AG09319 (cell line): ENCODE data around the gene BAIAP2L2.

Source experiments
- DNase-seq: peaks from one replicate; pipeline ENCODE4 v3.0.0-alpha.2; 2010; ENCODE audit warnings: low read depth; ENCODE audit errors: extremely low read depth
- CTCF ChIP-seq: IDR thresholded peaks from 2 replicates; pipeline ENCODE4 v1.5.1; 2011; ENCODE audit warnings: low read depth, mild to moderate bottlenecking, inconsistent platforms, low read length, moderate library complexity

BAIAP2L2 gene

GRCh38 chr22:38072322-38073149 is 37.9 kb downstream of the BAIAP2L2 start:
- TF ChIP-seq CTCF = no peak
- DNase-seq = no peak

GRCh38 chr22:38071421-38072321 is 38.8 kb downstream of the BAIAP2L2 start:
- DNase-seq = no peak

GRCh38 chr22:38070250-38070921 is 40.1 kb downstream of the BAIAP2L2 start:
- DNase-seq = no peak
- no peak for TF ChIP-seq CTCF

More at GRCh38 chr22:38071421-38072321, 38.8 kb downstream of the BAIAP2L2 start:
- TF ChIP-seq CTCF = no peak

GRCh38 chr22:38069372-38070249 is 40.9 kb downstream of the BAIAP2L2 start:
- peak; percentile 59 for TF ChIP-seq CTCF

GRCh38 chr22:38068641-38069371 is 41.7 kb downstream of the BAIAP2L2 start:
- DNase-seq = no peak
- no peak for TF ChIP-seq CTCF

More at GRCh38 chr22:38069372-38070249, 40.9 kb downstream of the BAIAP2L2 start:
- DNase-seq = peak; percentile 61

GRCh38 chr22:38067761-38068360 is 42.6 kb downstream of the BAIAP2L2 start:
- DNase-seq = no peak
- no peak for TF ChIP-seq CTCF
